Omental fat pad (tissue), 4 donors: ENCODE measurements around the gene CXCL10. TPM values are rescaled to one million over a fixed set of nuclear protein-coding genes. Genes with fewer than 3 reads are reported as not detected.

ENCODE experiments used
- ATAC-seq: fragments of 150-250 bp; one replicate; pipeline ENCODE4 v1.9.1; 2016; ENCODE audit warnings: mild to moderate bottlenecking, moderate library complexity; ENCODE audit not compliant: low FRiP score
- DNase-seq: peaks from one replicate; pipeline ENCODE4 v3.0.0-alpha.2; 2019; ENCODE audit warnings: low spot score
- total RNA-seq, 4 donors: library from RNA; depleted of rRNA; stranded (reverse); fragments of >200 nt; gene quantifications; one replicate each; pipeline ENCODE4 v1.1.0, GENCODE V29; 2016
- TF ChIP-seq, protein P1 (sequence below), 3 donors: fragments of 450-650 bp; IDR thresholded peaks; one replicate each; pipeline ENCODE4 v1.5.1; 2016 to 2017; ENCODE audit warnings: antibody characterized with exemption in 3 of 3, mild to moderate bottlenecking in 3 of 3, moderate library complexity in 2 of 3

Gene CXCL10
- total RNA-seq, 4 donors from 2014 or later, result 0.46 to 3.5 (median 1.7) TPM; not detected in 1

DNA sequence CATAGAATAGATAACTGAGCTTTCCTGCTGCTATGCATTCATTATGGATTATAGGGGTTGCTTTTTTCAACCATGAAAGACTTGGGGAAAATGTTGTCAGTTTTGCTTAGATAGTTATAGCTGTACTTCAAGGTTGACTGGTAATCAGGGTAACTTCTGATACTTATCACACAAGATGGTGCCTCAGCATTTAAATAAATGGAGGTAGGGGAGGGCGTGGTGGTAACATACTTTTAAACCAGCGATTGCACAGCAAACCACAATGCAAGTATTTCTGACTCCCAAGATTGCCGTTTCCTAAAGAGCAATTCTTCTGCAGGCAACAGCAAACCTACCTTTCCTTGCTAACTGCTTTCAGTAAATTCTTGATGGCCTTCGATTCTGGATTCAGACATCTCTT, 1.3 kb downstream of the CXCL10 start:
- ATAC-seq (no peak), DNase-seq (no peak)
- TF ChIP-seq, protein P1, sequence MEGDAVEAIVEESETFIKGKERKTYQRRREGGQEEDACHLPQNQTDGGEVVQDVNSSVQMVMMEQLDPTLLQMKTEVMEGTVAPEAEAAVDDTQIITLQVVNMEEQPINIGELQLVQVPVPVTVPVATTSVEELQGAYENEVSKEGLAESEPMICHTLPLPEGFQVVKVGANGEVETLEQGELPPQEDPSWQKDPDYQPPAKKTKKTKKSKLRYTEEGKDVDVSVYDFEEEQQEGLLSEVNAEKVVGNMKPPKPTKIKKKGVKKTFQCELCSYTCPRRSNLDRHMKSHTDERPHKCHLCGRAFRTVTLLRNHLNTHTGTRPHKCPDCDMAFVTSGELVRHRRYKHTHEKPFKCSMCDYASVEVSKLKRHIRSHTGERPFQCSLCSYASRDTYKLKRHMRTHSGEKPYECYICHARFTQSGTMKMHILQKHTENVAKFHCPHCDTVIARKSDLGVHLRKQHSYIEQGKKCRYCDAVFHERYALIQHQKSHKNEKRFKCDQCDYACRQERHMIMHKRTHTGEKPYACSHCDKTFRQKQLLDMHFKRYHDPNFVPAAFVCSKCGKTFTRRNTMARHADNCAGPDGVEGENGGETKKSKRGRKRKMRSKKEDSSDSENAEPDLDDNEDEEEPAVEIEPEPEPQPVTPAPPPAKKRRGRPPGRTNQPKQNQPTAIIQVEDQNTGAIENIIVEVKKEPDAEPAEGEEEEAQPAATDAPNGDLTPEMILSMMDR (IDR thresholded peaks at IDR 0.05), result no peak

DNA sequence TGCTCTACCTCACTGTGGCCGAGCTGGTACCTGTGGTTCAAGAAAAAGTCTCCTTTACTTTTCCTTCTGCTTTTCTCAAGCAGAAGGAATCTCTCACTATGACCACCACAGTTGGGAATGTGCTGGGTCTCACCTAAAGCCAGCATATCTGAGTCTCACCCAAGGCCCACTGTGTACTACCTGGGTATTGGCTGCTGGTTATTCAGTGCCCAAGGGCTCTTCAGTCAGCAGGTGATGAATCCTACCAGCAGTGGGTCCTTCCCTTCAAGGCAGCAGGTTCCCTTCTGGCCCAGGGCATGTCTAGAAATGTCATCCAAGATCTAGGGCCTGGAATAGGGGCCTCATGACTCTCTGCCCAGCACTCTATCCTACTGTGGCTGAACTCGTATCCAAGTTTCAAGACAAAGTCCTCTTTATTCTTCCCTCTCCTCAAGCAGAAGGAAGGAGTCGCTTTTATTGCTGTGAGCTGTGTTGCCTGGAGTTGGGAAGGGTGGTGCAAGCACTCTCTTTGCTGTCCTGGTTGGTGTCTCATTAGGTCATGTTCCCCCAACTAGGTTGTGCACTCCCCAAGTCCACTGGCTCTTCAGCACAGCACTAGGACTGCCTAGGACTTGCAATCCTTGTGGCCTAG, 6.1 kb downstream of the CXCL10 start:
- ATAC-seq, result no peak
- DNase-seq, result no peak
- TF ChIP-seq, protein P1 (IDR thresholded peaks at IDR 0.05), result no peak

DNA sequence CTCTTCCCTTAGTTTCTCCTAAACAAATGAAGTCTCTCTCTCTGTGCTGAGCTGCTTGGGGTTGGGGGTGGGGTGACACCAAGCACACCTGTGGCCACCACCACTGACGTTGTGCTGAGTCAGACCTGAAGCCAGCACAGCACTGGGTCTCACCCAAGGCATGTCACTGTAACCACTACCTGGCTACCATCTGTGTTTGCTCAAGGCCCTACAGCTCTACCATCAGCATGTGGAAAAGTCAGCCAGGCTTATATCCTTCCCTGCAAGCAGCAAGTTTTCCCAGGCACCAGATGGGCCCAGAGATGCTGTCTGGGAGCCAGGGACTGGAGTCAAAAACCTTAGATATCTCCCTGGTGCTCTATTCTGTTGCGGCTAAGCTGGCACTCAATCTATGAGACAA, 6.9 kb downstream of the CXCL10 start:
- TF ChIP-seq, protein P1 (IDR thresholded peaks at IDR 0.05), result no peak
- DNase-seq (no peak), ATAC-seq (no peak)

DNA sequence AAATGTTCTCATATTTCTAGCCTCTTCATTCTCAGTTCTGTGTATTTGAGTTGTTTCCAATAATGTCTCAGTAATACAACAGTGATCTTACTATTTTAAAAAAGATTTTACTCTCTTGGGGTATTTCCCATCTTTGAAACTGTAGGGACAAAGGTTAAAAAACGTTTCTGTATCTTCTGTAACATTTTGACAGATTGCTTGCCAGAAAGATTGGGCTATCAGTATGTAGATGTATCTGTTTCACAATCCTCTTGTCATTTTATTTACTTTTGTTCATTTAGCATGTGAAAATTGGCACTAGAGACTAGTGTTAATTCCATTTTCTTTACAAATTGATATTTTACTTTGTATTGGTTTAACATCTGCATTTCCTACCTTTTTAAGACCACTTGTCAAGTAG, 9.8 kb downstream of the CXCL10 start:
- DNase-seq (no peak), ATAC-seq (no peak)
- TF ChIP-seq, protein P1 (IDR thresholded peaks at IDR 0.05), result no peak

DNA sequence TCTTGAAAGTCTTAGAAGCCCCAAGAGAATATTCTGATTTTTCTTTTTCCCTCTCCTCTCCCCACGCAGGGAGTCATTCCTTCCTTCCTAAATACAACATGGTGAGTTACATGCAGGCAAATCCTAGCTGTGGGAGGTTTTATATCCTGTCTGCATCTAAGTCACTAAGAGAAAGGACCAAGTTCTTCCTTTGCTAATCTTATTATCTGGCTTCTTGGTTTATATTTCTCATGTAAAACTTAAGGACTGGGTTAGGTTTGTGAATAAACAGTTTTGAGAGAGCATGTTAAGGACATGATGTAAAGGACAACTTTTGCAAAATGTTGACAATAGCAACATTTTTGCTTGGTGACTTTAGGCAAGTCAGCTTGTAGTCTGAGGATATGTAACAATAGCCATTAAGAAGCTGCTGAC, 10.9 kb downstream of the CXCL10 start:
- TF ChIP-seq, protein P1 (IDR thresholded peaks at IDR 0.05), result no peak
- DNase-seq, result no peak
- no peak for ATAC-seq

DNA sequence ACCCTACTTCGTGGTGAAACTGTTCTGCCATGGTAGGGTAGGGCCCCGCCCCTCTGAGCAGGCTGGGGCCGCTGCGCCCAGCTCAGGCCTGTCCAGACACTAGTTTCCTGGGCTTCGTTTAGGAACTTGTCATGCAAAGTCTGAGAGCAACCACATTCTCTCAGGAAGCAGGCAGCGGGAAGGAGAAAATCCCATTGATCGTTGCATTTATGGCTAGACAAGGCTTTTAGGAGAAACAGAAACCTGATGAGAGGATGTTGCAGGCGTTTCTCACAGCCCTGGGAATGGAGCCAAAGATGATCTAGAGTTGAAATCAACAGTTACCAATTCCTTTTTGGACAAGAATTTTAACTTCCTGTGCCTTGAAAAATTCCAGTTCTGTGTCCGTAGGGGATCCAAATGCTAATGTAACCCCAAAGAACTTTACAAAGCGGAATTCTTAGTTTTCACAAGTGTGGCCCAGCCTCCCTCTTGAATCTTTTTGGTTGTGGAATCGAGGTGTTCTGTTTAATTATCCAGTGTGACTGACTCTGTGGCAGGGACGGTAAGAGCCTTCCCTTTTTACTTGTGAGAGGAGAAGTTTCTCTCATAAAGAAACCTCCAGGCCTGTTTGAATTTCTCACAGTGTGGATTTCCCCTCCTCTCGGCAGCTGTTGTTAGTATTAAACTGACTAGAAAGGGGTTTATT, 11.5 kb downstream of the CXCL10 start:
- DNase-seq, result no peak
- peak; percentile 53 for ATAC-seq

More for the DNA sequence above, 11.5 kb downstream of the CXCL10 start:
- TF ChIP-seq, protein P1 (IDR thresholded peaks at IDR 0.05), result no peak
